ENCODE results near the gene ZNF44. TPM values are rescaled to one million over a fixed set of nuclear protein-coding genes. Genes with fewer than 3 reads are reported as not detected.

The ZNF44 gene
- total and polyA plus RNA-seq, 9 of the 15 experiments (the other 6 are each of a cell fraction or from before 2014, with no cell fraction given): 2.6 to 8.3 (median 4.4) TPM

- TF ChIP-seq NFRKB (IDR thresholded peaks at IDR 0.05; ENCODE audit: low read depth): 0 out of 2 replicates have a peak, but pooled peaks have one; percentile 19
- TF ChIP-seq FOXK2 (conservative IDR thresholded peaks at IDR 0.05 in 1 of 2, IDR thresholded peaks at IDR 0.05 in 1 of 2; ENCODE audit: low read depth in 2 of 2): 0 out of 4 replicates have a peak, but pooled peaks of 1 of the 2 experiments have one; percentile 23
- no peak for TF ChIP-seq GTF2B (IDR thresholded peaks at IDR 0.05; ENCODE audit: extremely low read depth, insufficient read length)
- TF ChIP-seq SNRNP70 (optimal IDR thresholded peaks at IDR 0.05; ENCODE audit: low read depth, low read length): no peak
- no peak for TF ChIP-seq ZBTB33 (CRISPR knock-in tag; IDR thresholded peaks at IDR 0.05)
- TF ChIP-seq RCOR1 (IDR thresholded peaks at IDR 0.05; ENCODE audit: borderline replicate concordance in 1 of 2, low read depth in 2 of 2, low read length in 2 of 2): peak in 1 of 2 experiments; percentile 45; a peak in 1 of 4 replicates
- no peak for TF ChIP-seq ZFP1 (CRISPR knock-in tag; IDR thresholded peaks at IDR 0.05)
- no peak for TF ChIP-seq EWSR1 (IDR thresholded peaks at IDR 0.05; ENCODE audit: borderline replicate concordance, low read depth, partially characterized antibody)
- peak; percentile 70 for TF ChIP-seq NEUROD1 (IDR thresholded peaks at IDR 0.05; ENCODE audit: borderline replicate concordance, low read depth, low read length, partially characterized antibody)
- TF ChIP-seq TCFL5 (CRISPR knock-in tag; conservative IDR thresholded peaks at IDR 0.05): no peak
- TF ChIP-seq SETDB1 (IDR thresholded peaks at IDR 0.05; ENCODE audit: low read length): no peak
- no peak; the same call in 1 of the 2 replicates for TF ChIP-seq JUND (IDR thresholded peaks at IDR 0.05; ENCODE audit: borderline replicate concordance, low read depth, low read length)
- TF ChIP-seq JUND (tag; IDR thresholded peaks at IDR 0.05; ENCODE audit: borderline replicate concordance, low read depth, low read length): no peak; the same call in 2 of the 3 replicates
- TF ChIP-seq ZNF444 (CRISPR knock-in tag; IDR thresholded peaks at IDR 0.05): no peak
- TF ChIP-seq CCNT2 (IDR thresholded peaks at IDR 0.05; ENCODE audit: borderline replicate concordance, extremely low read depth, insufficient read length, low read depth, low read length): peak; percentile 36
- TF ChIP-seq BRF1 (IDR thresholded peaks at IDR 0.05; ENCODE audit: borderline replicate concordance, extremely low read depth, insufficient read length): no peak
- no peak for TF ChIP-seq ZNF584 (CRISPR knock-in tag; IDR thresholded peaks at IDR 0.05; ENCODE audit: low read depth)
- TF ChIP-seq ILF3 (IDR thresholded peaks at IDR 0.05; ENCODE audit: borderline replicate concordance): no peak
- TF ChIP-seq RHOXF2B (CRISPR knock-in tag; conservative IDR thresholded peaks at IDR 0.05): no peak
- no peak for TF ChIP-seq HOXB6 (CRISPR knock-in tag; IDR thresholded peaks at IDR 0.05; ENCODE audit: borderline replicate concordance)
- TF ChIP-seq ZNF583 (CRISPR knock-in tag; IDR thresholded peaks at IDR 0.05): no peak
- TF ChIP-seq CHCHD3 (CRISPR knock-in tag; IDR thresholded peaks at IDR 0.05): 0 out of 2 replicates have a peak, but pooled peaks have one; percentile 16
- peak; percentile 78; the same call in 1 of the 2 replicates for TF ChIP-seq MBD2 (IDR thresholded peaks at IDR 0.05; ENCODE audit: borderline replicate concordance, low read depth)
Observed at GRCh38 chr19:12294249-12295158, at the start of gene ZNF44 (continued).

Data from K562 (cell line).